Suprapubic skin (tissue), 4 donors: ENCODE data around the gene PACRG.

ENCODE experiments used
- EP300 ChIP-seq: sonication (generic); formaldehyde crosslinking; IDR thresholded peaks from one replicate; pipeline ENCODE4 v1.6.1; 2017; ENCODE audit warnings: antibody characterized with exemption
- POLR2A ChIP-seq, 2 donors: fragments of 450-650 bp; IDR thresholded peaks; one replicate each; pipeline ENCODE4 v1.6.1; 2017; ENCODE audit warnings: antibody characterized with exemption in 2 of 2, mild to moderate bottlenecking in 2 of 2, moderate library complexity in 2 of 2
- POLR2AphosphoS5 ChIP-seq, 3 donors: sonication (generic); formaldehyde crosslinking; IDR thresholded peaks; one replicate each; pipeline ENCODE4 v1.6.1; 2017; ENCODE audit warnings: antibody characterized with exemption in 3 of 3
- TF ChIP-seq, protein P1 (sequence below), 2 donors: fragments of 200-600 bp in 1 of 2; fragments of 450-650 bp in 1 of 2; sonication (generic) in 1 of 2; IDR thresholded peaks; one replicate each; pipeline ENCODE4 v1.5.1; 2016 to 2019; ENCODE audit warnings: antibody characterized with exemption in 2 of 2, mild to moderate bottlenecking in 1 of 2, moderate library complexity in 1 of 2

DNA sequence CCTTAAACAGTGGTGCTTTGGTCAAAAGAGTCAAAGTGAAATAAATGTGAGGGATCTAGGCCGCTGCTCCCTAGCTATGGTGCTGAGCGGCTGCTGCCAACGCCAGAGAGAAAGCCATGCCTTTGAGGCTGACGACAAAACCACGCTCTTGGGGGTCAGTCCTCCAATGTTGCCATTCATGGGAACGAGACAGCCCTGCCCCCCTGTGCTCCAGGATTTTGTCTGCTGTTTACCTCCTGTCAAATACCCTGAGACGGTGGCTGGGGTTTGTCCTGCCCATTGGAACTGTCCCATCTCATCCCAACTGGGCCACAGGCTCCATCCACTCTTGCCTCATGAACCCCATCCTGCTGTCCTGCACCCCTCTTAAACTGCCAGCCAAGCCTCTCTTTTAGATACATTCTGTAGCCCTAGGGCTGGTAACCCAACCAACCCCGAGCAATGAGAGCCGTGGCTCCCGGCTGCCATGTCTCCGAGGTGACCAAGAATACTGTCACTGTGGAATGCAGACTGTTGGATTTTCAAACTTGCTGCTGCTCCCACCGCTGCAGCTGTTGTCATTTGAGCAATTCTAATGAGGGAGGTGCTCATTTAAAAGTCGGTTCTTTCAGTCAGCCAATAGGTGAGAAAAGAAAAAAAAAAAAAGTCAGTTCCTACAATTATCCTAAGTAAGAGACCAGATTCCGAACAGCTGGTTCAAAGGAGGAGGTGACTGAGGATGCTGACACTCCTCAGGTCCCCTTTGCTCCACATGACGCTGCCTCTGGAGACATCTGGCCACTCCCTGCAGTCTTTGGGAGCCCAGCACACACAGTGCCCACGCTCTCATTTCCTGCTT, 613.7 kb downstream of the PACRG start:
- TF ChIP-seq, protein P1, sequence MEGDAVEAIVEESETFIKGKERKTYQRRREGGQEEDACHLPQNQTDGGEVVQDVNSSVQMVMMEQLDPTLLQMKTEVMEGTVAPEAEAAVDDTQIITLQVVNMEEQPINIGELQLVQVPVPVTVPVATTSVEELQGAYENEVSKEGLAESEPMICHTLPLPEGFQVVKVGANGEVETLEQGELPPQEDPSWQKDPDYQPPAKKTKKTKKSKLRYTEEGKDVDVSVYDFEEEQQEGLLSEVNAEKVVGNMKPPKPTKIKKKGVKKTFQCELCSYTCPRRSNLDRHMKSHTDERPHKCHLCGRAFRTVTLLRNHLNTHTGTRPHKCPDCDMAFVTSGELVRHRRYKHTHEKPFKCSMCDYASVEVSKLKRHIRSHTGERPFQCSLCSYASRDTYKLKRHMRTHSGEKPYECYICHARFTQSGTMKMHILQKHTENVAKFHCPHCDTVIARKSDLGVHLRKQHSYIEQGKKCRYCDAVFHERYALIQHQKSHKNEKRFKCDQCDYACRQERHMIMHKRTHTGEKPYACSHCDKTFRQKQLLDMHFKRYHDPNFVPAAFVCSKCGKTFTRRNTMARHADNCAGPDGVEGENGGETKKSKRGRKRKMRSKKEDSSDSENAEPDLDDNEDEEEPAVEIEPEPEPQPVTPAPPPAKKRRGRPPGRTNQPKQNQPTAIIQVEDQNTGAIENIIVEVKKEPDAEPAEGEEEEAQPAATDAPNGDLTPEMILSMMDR (IDR thresholded peaks at IDR 0.05) = no peak
- TF ChIP-seq POLR2A (IDR thresholded peaks at IDR 0.05) (no peak), EP300 (no peak), POLR2AphosphoS5 (IDR thresholded peaks at IDR 0.05) (no peak)
